Loucy (cell line): ENCODE data around the gene C4orf33.

Experiments used
- H2AFZ ChIP-seq: fragments of 200-600 bp; sonication (generic); 2 replicates; pipeline ENCODE4 v1.6.0; 2016; ENCODE audit warnings: antibody characterized with exemption, mild to moderate bottlenecking, low read length, moderate library complexity
- H3F3A ChIP-seq: fragments of 200-600 bp; 2 replicates; pipeline ENCODE4 v1.6.0; 2016; ENCODE audit warnings: antibody characterized with exemption, low read depth, mild to moderate bottlenecking
- H3K27me3 ChIP-seq: fragments of 200-600 bp; sonication (generic); 2 replicates; pipeline ENCODE4 v1.6.1; 2014; ENCODE audit warnings: low read length, mild to moderate bottlenecking; ENCODE audit not compliant: insufficient read depth, poor library complexity, severe bottlenecking
- H3K36me3 ChIP-seq: fragments of 200-600 bp; sonication (generic); 2 replicates; pipeline ENCODE4 v1.6.1; 2016; ENCODE audit warnings: low read length; ENCODE audit not compliant: insufficient read depth
- H3K4me1 ChIP-seq: fragments of 200-600 bp; sonication (generic); 2 replicates; pipeline ENCODE4 v1.5.1; 2014; ENCODE audit warnings: low read length, mild to moderate bottlenecking; ENCODE audit not compliant: insufficient read depth, poor library complexity, severe bottlenecking
- H3K4me2 ChIP-seq: fragments of 200-600 bp; sonication (generic); 2 replicates; pipeline ENCODE4 v1.6.0; 2014; ENCODE audit warnings: antibody characterized with exemption, low read length, low read depth, mild to moderate bottlenecking; ENCODE audit not compliant: poor library complexity, severe bottlenecking
- H3K4me3 ChIP-seq: fragments of 200-600 bp; sonication (generic); 2 replicates; pipeline ENCODE4 v1.5.1; 2014; ENCODE audit warnings: low read length, mild to moderate bottlenecking, mixed read lengths; ENCODE audit not compliant: poor library complexity, severe bottlenecking
- H3K79me2 ChIP-seq: fragments of 200-600 bp; sonication (generic); 2 replicates; pipeline ENCODE4 v1.6.1; 2014; ENCODE audit warnings: low read length; ENCODE audit not compliant: insufficient read depth
- H3K9ac ChIP-seq: fragments of 200-600 bp; sonication (generic); 2 replicates; pipeline ENCODE4 v1.6.0; 2014; ENCODE audit warnings: mild to moderate bottlenecking, low read depth, low read length, moderate library complexity; ENCODE audit not compliant: poor library complexity, severe bottlenecking
- H3K9me2 ChIP-seq: fragments of 200-600 bp; sonication (generic); replicated peaks from 2 replicates; pipeline ENCODE4 v1.6.1; 2016; ENCODE audit warnings: low read depth, low read length, mixed read lengths
- H3K9me3 ChIP-seq: fragments of 200-600 bp; sonication (generic); 2 replicates; pipeline ENCODE4 v1.6.1; 2014; ENCODE audit warnings: mild to moderate bottlenecking, antibody characterized with exemption, low read length, low read depth; ENCODE audit not compliant: insufficient read depth
- H4K20me1 ChIP-seq: fragments of 200-600 bp; sonication (generic); 2 replicates; pipeline ENCODE4 v1.6.0; 2014; ENCODE audit warnings: antibody characterized with exemption, low read length, mild to moderate bottlenecking; ENCODE audit not compliant: insufficient read depth, poor library complexity, severe bottlenecking
- EZH2phosphoT487 ChIP-seq: fragments of 200-600 bp; IDR thresholded peaks from 2 replicates; pipeline ENCODE4 v1.6.1; 2018; ENCODE audit warnings: antibody characterized with exemption, mild to moderate bottlenecking, moderate library complexity, borderline replicate concordance
- TF ChIP-seq, protein P1 (sequence below): fragments of 200-600 bp; sonication (generic); conservative IDR thresholded peaks from 2 replicates; pipeline ENCODE4 v1.5.1; 2014; ENCODE audit warnings: mild to moderate bottlenecking, antibody characterized with exemption, low read length

The C4orf33 gene

DNA sequence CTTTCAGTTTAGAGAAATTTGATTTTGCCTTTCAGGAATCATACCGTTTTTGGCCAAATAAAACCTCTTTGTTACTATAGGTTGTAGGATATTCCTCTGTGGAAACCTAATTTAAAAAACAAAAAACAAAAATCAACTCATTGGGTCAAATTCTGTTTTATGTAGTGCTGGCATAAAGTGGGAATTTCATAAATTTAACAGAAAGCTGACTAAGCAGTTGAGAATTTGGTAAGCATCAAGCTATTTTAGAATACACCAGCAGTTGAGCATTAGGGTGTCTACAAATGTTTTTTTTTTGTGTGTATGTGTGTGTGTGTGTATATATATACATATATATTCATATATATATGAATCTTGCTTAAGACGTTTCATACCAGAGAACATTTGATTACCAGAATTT lies 47.4 kb downstream of the C4orf33 start:
- Histone ChIP-seq H3K4me2 (no peak overlapping the region), H3F3A (no peaks in the 10 kb centered on the region), H3K9me2 (no peaks in the 10 kb centered on the region), H3K4me3 (no peak overlapping the region), H3K4me1 (no peaks in the 10 kb centered on the region), H4K20me1 (no peaks in the 10 kb centered on the region), H3K27me3 (no peaks in the 10 kb centered on the region), H2AFZ (no peak overlapping the region), H3K36me3 (no peaks in the 10 kb centered on the region), H3K9me3 (no peaks in the 10 kb centered on the region), H3K9ac (no peak overlapping the region), H3K79me2 (no peaks in the 10 kb centered on the region)
- TF ChIP-seq EZH2phosphoT487: no peak
- TF ChIP-seq, protein P1, sequence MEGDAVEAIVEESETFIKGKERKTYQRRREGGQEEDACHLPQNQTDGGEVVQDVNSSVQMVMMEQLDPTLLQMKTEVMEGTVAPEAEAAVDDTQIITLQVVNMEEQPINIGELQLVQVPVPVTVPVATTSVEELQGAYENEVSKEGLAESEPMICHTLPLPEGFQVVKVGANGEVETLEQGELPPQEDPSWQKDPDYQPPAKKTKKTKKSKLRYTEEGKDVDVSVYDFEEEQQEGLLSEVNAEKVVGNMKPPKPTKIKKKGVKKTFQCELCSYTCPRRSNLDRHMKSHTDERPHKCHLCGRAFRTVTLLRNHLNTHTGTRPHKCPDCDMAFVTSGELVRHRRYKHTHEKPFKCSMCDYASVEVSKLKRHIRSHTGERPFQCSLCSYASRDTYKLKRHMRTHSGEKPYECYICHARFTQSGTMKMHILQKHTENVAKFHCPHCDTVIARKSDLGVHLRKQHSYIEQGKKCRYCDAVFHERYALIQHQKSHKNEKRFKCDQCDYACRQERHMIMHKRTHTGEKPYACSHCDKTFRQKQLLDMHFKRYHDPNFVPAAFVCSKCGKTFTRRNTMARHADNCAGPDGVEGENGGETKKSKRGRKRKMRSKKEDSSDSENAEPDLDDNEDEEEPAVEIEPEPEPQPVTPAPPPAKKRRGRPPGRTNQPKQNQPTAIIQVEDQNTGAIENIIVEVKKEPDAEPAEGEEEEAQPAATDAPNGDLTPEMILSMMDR: no peak

DNA sequence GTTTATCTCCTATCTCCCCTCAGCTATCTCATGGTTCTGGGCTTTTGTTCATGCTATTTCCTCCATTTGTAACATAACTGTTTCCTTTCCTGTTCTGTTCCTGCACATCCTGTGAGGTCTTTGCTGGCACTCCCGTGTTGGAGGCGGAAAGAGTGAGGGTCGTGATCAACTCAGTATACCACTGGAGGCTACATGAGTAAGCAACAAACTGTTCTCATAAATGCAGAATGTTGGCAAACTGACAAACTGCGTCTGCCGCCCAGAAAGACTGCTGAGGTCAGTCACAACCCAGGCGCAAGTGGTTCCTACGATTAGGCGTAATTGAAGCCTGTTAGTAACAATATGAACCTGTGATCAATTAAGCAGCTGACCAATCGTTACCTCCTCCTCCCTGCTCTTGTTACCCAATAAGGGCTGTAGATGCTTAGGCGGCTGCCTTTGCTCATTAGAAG lies 48.8 kb downstream of the C4orf33 start:
- H3K9me3 ChIP-seq: no peaks in the 10 kb centered on the region
- no peak for TF ChIP-seq EZH2phosphoT487
- TF ChIP-seq, protein P1: no peak
- H3K27me3 ChIP-seq: no peaks in the 10 kb centered on the region
- H3F3A ChIP-seq: no peaks in the 10 kb centered on the region
- H3K4me1 ChIP-seq: no peaks in the 10 kb centered on the region
- no peak overlapping the region for H3K4me2 ChIP-seq
- no peak overlapping the region for H3K4me3 ChIP-seq
- H2AFZ ChIP-seq: no peak overlapping the region
- H3K36me3 ChIP-seq: no peaks in the 10 kb centered on the region
- no peaks in the 10 kb centered on the region for H3K9me2 ChIP-seq
- no peaks in the 10 kb centered on the region for H4K20me1 ChIP-seq
- H3K79me2 ChIP-seq: no peaks in the 10 kb centered on the region
- H3K9ac ChIP-seq: no peak overlapping the region

DNA sequence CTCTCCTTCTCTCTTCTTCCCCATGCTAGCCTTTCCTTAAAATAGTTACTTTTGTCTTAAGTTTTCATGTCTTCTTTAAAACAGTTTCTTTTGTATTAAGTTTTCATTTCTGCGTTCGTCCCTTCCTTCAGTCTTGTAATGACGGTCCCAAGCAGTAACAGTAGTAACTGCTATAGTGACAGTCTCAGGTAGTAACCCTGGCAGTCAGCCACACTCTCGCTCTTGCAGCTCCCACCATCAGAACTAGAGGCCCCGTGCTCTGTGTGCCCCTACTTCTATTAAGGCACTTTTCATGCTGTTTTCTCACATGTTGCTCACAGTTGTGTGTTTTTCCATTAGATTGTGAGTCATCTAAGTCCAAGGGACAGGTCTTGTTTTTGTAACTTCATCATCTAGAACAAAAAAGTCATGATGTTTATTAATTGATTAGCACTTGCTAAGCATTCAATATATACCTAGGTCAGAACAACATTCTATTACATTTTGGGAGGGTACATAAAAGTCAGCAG lies 49.3 kb downstream of the C4orf33 start:
- Histone ChIP-seq H3K79me2 (no peaks in the 10 kb centered on the region), H3K4me2 (no peak overlapping the region), H3K27me3 (no peaks in the 10 kb centered on the region), H3K9ac (no peak overlapping the region), H2AFZ (no peak overlapping the region), H3F3A (no peaks in the 10 kb centered on the region), H3K36me3 (no peaks in the 10 kb centered on the region), H3K4me1 (no peaks in the 10 kb centered on the region), H3K9me2 (no peaks in the 10 kb centered on the region), H4K20me1 (no peaks in the 10 kb centered on the region), H3K4me3 (no peak overlapping the region), H3K9me3 (no peaks in the 10 kb centered on the region)
- no peak for TF ChIP-seq EZH2phosphoT487
- TF ChIP-seq, protein P1: no peak
